ENCODE measurements around the gene CFLAR.

The CFLAR gene

GRCh38 chr2:201216918-201217317 is 101.0 kb downstream of the CFLAR start:
- DNase-seq (ENCODE audit: low spot score) (no peak), FAIRE-seq (no peak)

GRCh38 chr2:201218780-201219179 is 102.8 kb downstream of the CFLAR start:
- FAIRE-seq (no peak), DNase-seq (ENCODE audit: low spot score) (no peak)

DNA sequence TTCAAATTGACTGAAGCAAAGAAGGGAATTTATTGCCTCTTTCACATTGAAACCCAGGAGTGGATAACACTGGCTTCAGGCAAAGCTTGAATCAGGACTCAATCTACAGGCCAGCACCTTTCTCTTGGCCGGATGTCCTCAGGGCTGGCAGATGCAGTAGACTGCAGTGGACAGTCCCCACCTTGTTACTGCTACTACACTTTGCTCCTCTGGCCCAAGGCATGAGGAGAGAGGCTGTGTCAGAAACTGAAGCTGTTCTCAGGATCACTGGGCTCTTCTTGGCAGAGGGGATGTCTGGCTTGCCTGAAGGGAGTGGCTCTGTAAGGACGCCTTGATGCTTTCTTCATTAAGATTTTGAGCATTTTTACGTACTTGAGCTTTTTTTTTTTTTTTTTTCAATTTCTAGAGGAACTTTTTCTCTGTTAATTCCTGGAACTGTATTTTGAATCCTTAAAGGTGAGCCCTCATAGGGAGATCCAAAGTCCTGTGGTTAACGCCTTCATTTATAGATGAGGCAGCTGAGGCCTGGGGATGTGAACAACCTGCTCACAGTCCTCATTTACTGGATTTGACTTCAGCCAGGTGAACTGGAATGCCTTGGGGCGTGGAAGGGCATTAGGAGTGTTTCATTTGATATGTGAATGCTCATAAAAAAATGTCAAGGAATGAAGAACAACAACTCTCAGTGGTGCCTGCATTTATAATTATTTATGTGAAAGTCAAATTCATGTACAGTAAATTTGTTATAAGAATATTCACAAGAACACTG is 103.5 kb downstream of the CFLAR start:
- DNase-seq (ENCODE audit: low spot score): no peak
- FAIRE-seq: no peak

DNA sequence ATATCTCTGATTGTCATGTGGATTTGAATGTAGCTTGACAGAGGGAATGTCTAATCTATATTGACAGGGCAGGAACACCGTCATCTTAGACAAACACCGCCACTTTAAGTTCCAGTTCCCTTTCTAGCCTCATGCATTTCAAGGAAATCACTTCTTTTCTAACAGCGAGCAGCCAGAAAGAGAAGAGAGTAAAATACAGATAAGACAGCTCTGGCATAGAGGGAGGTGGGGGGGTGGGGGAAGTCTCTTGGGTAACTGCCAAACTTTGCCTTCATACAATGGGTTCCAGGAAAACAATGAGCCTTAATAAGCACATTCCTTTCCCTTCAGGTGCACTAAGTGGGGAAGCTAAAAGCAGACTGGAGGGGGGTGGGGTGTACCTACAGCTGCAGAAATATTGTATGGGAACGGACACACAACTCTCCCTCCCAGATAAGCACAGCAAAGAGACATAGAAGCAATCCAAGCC is 104.2 kb downstream of the CFLAR start:
- DNase-seq (ENCODE audit: low spot score) (no peak), FAIRE-seq (no peak)

DNA sequence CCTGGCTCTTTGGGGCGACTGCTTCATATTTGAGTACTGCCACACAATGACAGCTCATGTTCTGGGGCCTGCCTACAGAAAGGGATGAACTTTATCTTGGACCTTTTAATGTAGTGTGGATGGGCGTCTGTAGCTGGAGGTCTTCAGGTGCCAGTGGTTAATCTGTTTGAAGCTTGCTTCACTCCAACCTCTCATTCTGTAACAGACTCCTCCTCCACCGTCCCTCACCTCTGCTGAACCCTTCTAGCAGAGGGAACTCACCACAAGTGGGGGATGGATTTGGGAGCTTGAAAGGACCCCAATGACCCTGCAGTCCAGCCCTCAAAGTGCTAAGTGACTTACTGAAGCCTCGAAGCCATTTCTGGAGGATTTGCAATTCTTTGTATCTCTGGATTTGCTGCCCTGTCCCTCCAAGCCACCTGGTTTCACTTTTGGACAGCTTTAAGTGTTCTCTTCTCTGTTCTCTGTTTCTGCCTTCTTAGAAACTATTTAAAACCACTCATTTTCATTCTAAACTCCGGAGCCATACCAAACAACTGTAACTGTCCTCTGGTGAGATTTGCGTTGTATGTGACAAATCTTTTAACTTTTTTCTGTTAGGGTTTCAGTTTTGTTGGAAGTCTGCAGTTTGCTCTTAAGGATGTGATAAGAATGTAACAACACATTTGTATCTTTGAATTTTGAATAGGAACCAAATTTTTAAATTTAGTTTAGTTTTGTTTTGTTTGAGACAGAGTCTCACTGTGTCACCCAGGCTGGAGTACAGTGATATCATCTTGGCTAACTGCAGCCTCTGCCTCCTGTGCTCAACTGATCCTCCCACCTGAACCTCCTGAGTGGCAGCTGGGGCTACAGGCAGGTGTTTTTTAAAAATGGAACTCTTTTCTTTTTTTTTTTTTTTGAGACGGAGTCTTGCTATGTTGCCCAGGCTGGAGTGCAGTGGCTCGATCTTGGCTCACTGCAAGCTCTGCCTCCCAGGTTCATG is 107.4 kb downstream of the CFLAR start:
- no peak for DNase-seq (ENCODE audit: low spot score)
- FAIRE-seq: no peak
